Activated naive CD8-positive, alpha-beta T cell treated with anti-CD3 and anti-CD28 coated beads, Interleukin-2, amount 10 ng/mL, durations not matched to agents 7 days and 5 days (primary cell): ENCODE data around the gene EVI5. TPM values are rescaled to one million over a fixed set of nuclear protein-coding genes. Genes with fewer than 3 reads are reported as not detected.
A peak's percentile ranks its signal among the peaks of the same experiment; 100 is the strongest.

Experiments used
- ATAC-seq: fragments of 150-1000 bp; cut with Tn5 transposase; one replicate; pipeline ENCODE4 v1.10.0; 2021; ENCODE audit warnings: low read depth, moderate library complexity
- POLR2A ChIA-PET: fragments of 350-600 bp; sonication (Branson Sonifier 250); formaldehyde crosslinking; loops from one replicate; lab custom pipeline; 2021; ENCODE audit warnings: antibody characterized with exemption; lab: Charles Lee
- DNase-seq: peaks from one replicate; pipeline ENCODE4 v3.0.0; 2021
- H3K27ac Mint-ChIP-seq: one replicate; pipeline ENCODE4 v1.8.0; 2022; ENCODE audit warnings: mild to moderate bottlenecking, mixed read lengths
- H3K27me3 Mint-ChIP-seq: one replicate; pipeline ENCODE4 v1.8.0; 2022; ENCODE audit warnings: mild to moderate bottlenecking, moderate library complexity, mixed read lengths
- H3K36me3 Mint-ChIP-seq: one replicate; pipeline ENCODE4 v1.8.0; 2021; ENCODE audit warnings: mild to moderate bottlenecking, mixed read lengths
- H3K4me1 Mint-ChIP-seq: one replicate; pipeline ENCODE4 v1.8.0; 2021; ENCODE audit warnings: mixed read lengths
- H3K4me3 Mint-ChIP-seq: one replicate; pipeline ENCODE4 v1.8.0; 2022; ENCODE audit warnings: mild to moderate bottlenecking, moderate library complexity, mixed read lengths
- H3K9me3 Mint-ChIP-seq: one replicate; pipeline ENCODE4 v1.8.0; 2021; ENCODE audit warnings: mixed read lengths
- total RNA-seq, 2 experiments: library from RNA; stranded (reverse); gene quantifications; one replicate each; pipeline ENCODE4 v1.2.3, GENCODE V29; 2021

EVI5 gene
- total RNA-seq, 2 experiments from 2014 or later, result 0.23 to 1.2 TPM

DNA sequence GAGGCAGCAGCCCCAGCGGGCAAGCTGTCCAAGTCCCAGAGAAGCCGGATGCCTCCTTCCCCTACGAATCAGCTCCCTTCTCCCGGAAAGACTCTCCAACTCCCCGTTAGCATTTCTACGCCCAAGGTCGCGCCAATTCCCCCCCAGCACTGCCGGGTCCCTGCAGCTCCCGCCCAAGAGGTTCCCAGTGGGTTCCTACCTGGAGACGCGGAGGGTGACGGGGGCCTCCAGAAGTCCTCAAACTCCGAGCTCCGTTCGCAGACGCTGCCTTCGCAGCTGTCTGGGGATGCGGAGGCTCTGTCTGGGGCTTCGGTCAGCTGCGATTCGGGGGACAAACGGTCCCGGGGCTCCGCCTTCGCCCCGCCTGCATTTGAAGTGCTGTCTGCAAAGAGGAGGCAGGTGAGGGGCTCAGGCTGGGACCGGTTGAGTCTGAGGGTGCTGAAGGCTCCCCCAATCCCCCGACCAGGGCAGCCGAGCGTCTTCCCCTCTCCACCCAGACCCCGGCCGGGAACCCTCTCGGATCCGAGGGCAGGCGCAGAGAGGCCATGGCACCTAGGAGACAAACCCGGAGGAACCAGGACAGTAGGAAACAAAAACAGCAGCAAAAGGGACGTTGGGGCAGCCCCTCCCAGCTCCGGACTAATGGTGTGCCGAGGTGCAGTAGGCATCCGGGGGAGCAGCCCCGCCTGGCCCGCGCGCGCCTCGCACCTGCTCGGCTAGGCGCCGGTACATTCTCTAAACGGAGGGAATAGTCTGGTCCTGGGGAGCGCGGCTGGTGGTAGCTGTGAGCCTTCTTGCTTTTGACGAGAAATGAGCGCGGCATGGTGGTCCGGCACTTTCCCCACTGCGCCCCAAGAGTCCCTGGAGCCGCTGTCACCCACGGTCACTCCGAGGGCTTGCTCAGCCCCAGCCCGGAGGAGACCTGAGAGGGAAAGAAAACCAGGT, 302.0 kb downstream of the EVI5 start:
- DNase-seq, result peak; percentile 70

DNA sequence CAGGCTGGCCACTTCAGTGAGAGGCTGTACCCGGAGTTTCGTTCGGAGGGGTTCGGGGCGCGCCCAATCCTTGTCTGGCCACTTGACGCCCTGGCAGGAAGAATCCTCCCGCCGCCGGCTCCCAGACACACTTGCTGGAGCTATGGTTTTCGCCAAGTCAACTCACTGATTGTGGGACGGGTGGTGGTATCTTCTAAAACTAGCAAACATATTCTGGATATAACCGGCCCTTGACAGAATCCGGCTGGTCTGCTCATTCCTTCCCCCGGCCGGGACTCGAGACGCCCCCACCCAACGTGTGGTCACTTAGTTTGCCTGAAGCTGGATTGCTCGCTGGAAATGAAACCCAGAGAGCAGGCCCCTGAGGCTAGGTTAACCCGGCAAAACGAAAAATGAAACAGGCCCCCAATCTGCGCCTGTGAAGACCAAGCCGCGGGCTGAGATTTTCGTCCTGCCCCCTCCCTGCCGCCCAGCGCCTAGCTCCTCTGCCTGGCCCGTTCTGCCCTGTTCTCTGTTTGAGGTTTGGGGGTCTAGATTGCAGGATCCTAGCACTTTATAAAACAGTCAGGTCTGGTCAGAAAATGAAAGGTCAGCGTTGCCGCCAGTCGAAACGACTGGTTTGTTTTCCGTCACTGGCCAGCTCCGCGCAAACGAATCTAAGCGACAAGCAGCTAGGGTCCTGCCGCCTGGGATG, 302.8 kb downstream of the EVI5 start:
- peaks cover 46% of the 10 kb centered on the region for H3K36me3 Mint-ChIP-seq
- H3K27me3 Mint-ChIP-seq, result no peaks in the 10 kb centered on the region
- H3K27ac Mint-ChIP-seq, result peak overlapping the region; percentile 96
- ATAC-seq (no peak), DNase-seq (no peak)
- peak overlapping the region; percentile 99 for H3K4me3 Mint-ChIP-seq
- H3K4me1 Mint-ChIP-seq, result peaks cover 35% of the 10 kb centered on the region
- H3K9me3 Mint-ChIP-seq, result no peaks in the 10 kb centered on the region
- POLR2A ChIA-PET, result interaction anchor here (0.6 to 8.6 kb wide), 12 partner anchors 8 to 181 kb away, joined by 3 to 209 read pairs (median 8); no protein-coding TSS in a partner anchor

More for the DNA sequence above, 302.0 kb downstream of the EVI5 start:
- no peak for ATAC-seq
- Mint-ChIP-seq H3K27ac (peak overlapping the region; percentile 96), H3K9me3 (no peaks in the 10 kb centered on the region), H3K27me3 (no peaks in the 10 kb centered on the region), H3K4me3 (peak overlapping the region; percentile 99), H3K36me3 (peaks cover 41% of the 10 kb centered on the region), H3K4me1 (peaks cover 28% of the 10 kb centered on the region)
- POLR2A ChIA-PET, result interaction anchor here (0.6 to 8.6 kb wide), 20 partner anchors 8 to 182 kb away, joined by 3 to 209 read pairs (median 5); no protein-coding TSS in a partner anchor

DNA sequence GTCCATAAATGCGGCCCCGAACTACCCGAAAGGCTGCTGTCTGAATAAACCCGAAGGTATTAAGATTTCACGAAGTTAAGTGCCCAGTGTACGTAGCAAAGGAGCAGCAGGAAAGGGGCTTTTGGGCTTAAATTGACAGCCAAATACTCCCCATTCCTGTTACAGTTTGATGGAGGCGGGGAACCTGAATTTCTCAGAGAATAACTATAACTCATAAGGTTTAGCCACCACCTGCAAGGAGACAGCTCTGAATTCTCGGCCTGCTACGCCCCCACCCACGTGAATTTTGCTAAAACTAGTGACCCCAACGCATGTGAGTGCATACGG, 303.3 kb downstream of the EVI5 start:
- ATAC-seq, result no peak
- Mint-ChIP-seq H3K27ac (no peak overlapping the region), H3K4me1 (peaks cover 39% of the 10 kb centered on the region), H3K9me3 (no peaks in the 10 kb centered on the region), H3K27me3 (no peaks in the 10 kb centered on the region), H3K4me3 (peak overlapping the region; percentile 99), H3K36me3 (peaks cover 50% of the 10 kb centered on the region)
- no peak for DNase-seq
- POLR2A ChIA-PET, result interaction anchor here (0.6 to 7.3 kb wide), 5 partner anchors 15 to 482 kb away, joined by 4 to 193 read pairs (median 18); no protein-coding TSS in a partner anchor

DNA sequence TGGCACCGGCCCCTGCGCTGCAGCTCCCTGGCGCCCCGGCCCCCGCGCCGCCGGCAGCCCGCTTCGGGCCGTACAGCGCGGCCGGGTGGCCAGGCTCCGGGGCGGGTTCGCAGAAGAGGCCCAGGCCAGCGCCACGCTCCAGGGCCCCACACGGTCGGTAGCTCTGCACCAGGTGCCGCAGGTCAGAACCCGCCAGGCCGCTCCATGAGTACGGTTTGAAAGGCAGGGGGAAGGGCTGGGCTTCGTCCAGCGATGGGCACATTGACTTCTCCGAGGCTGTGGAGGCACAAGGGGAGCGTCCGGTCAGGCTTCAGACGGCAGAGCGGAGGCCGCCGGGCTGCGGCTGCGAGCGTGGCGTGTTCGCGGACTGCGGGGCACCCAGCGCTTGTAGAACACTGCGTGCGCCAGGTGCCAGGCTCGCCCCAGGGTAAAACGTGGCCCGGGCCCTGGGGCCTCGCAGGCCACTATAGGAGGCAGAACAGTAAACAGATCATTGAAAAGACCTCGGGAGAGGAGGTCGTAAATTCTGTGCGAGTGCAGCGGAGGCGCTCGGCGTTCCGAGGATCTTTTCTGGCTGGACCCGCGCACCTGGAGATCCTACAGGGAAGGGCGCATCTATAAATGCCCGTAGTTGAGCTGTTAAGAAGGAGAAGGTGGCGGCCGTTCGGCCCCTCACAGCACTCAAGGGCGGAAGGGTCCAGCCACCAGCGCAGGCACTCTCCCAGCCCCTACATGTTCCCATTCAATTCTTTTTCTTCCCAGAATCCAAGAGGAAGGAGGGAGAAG, 303.9 kb downstream of the EVI5 start:
- ATAC-seq (no peak), DNase-seq (no peak)
- POLR2A ChIA-PET, result interaction anchor here (0.6 to 7.3 kb wide), 4 partner anchors 57 to 481 kb away, joined by 4 to 193 read pairs (median 11); no protein-coding TSS in a partner anchor
- Mint-ChIP-seq H3K9me3 (no peaks in the 10 kb centered on the region), H3K4me3 (peak overlapping the region; percentile 99), H3K4me1 (peaks cover 45% of the 10 kb centered on the region), H3K27ac (no peak overlapping the region), H3K27me3 (no peaks in the 10 kb centered on the region), H3K36me3 (peaks cover 53% of the 10 kb centered on the region)

DNA sequence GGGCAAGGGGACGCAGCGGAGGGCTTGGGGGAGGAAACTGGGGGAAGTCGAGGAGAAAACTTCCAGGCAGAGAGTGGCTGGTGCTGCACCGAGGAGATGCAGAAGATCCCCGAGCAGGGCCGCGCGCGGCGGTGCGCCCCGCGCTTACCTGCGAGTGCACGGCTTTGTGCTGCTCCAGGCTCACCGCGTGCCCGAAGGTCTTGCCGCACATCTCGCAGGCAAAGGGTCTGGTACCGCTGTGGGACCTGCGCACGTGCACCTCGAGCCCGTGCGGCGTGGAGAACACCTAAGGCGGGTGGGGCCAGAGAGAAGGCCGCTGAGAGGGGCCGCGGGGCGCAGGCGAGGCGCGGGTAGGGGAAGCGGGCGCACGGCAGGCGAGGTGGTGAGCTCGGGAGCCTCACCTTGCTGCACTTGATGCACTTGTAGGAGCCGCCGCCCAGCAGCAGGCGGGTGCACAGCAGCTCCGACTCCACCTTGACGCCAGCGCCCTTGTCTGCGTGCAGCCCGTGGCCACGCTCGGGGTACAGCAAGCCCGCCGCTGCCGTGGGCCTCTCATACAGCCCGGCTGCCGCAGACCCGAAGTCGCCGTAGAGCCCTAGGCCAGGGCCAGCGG, 304.6 kb downstream of the EVI5 start:
- Mint-ChIP-seq H3K27me3 (no peaks in the 10 kb centered on the region), H3K9me3 (no peaks in the 10 kb centered on the region), H3K27ac (no peak overlapping the region), H3K36me3 (peaks cover 56% of the 10 kb centered on the region), H3K4me1 (peaks cover 50% of the 10 kb centered on the region), H3K4me3 (peak overlapping the region; percentile 47)
- no peak for DNase-seq
- no peak for ATAC-seq
- POLR2A ChIA-PET, result interaction anchor here (1.3 kb wide), 1 partner anchor 167 kb away, joined by 6 read pairs; no protein-coding TSS in a partner anchor

DNA sequence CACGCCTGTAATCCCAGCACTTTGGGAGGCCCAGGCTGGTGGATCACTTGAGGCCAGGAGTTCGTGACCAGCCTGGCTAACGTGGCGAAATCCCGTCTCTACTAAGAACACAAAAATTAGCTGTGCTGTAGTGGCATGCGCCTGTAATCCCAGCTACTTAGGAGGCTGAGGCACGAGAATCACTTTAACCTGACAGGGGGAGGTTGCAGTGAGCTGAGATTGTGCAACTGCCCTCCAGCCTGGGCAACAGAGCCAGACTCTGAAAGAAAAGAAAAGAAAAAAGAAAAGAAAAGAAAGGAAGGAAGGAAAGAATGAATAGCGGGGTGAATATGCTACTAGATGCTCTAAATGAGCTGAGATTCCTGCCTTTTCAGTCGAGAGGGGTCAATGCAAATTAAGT, 305.3 kb downstream of the EVI5 start:
- DNase-seq (no peak), ATAC-seq (no peak)
- peaks cover 60% of the 10 kb centered on the region for H3K36me3 Mint-ChIP-seq
- peak overlapping the region; percentile 47 for H3K4me3 Mint-ChIP-seq
- H3K27me3 Mint-ChIP-seq, result no peaks in the 10 kb centered on the region
- peaks cover 56% of the 10 kb centered on the region for H3K4me1 Mint-ChIP-seq
- H3K27ac Mint-ChIP-seq, result peak overlapping the region; percentile 74
- H3K9me3 Mint-ChIP-seq, result no peaks in the 10 kb centered on the region
- POLR2A ChIA-PET, result interaction anchor here (1.3 kb wide), 1 partner anchor 166 kb away, joined by 6 read pairs; no protein-coding TSS in a partner anchor

DNA sequence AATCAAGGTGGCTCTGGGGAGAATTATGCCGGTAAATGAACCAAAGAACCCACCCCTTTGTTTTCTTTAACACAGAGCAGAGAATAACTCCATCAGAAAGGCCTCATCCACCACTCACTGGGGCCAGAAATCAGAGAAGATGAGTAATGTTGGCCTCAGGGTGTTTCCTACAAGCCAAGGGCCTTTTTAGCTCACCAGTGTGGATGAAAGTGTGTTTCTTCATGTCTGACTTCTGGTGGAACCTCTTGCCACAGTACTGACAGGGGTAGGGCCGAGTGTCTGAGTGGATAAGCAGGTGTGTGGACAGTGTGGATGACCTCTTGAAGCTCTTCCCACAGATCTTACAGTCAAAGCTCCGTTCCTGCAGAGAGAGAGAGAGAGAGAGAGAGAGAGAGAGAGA, 306.5 kb downstream of the EVI5 start:
- Mint-ChIP-seq H3K4me3 (peak overlapping the region; percentile 15), H3K27me3 (no peaks in the 10 kb centered on the region), H3K36me3 (peaks cover 55% of the 10 kb centered on the region), H3K4me1 (peaks cover 65% of the 10 kb centered on the region), H3K27ac (peak overlapping the region; percentile 66), H3K9me3 (no peaks in the 10 kb centered on the region)
- DNase-seq, result no peak
- POLR2A ChIA-PET, result interaction anchor here (1.0 to 2.5 kb wide), 5 partner anchors 8 to 163 kb away, joined by 3 to 10 read pairs (median 4); partner anchors contain the start of gene GFI1
- ATAC-seq, result no peak

DNA sequence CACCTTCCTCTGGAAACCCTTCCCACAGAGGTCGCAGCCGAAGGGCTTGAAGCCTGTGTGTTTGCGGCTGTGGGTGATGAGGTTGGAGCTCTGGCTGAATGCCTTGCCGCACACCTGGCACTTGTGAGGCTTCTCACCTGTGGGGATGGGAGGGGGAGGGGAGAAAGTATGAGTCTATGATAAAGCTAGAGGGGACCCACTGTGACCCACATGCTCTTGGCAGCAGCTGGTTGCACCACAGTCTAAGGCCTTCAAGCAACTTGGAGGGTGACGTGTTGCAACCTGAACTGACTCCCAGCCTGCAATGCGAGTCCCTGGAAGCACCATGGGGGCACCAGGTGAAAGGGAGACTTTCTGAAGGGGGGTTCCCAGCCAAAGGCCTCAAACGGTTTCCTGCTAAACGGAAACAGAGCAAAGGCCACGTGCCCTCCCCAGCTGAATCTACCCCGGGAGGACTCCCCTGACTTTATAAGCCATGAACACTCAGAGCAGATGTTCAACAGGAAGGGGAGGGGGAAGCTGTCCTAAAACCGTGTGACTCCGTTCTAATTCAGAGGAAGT, 308.8 kb downstream of the EVI5 start:
- POLR2A ChIA-PET, result interaction anchor here (1.4 to 5.3 kb wide), 5 partner anchors 9 to 161 kb away, joined by 3 to 83 read pairs (median 5); partner anchors contain the start of gene GFI1
- H3K4me3 Mint-ChIP-seq, result peak overlapping the region; percentile 60
- peaks cover 62% of the 10 kb centered on the region for H3K4me1 Mint-ChIP-seq
- no peaks in the 10 kb centered on the region for H3K27me3 Mint-ChIP-seq
- H3K36me3 Mint-ChIP-seq, result peaks cover 51% of the 10 kb centered on the region
- H3K9me3 Mint-ChIP-seq, result no peaks in the 10 kb centered on the region
- H3K27ac Mint-ChIP-seq, result peak overlapping the region; percentile 68
- DNase-seq (peak; percentile 63), ATAC-seq (peak; percentile 87)

DNA sequence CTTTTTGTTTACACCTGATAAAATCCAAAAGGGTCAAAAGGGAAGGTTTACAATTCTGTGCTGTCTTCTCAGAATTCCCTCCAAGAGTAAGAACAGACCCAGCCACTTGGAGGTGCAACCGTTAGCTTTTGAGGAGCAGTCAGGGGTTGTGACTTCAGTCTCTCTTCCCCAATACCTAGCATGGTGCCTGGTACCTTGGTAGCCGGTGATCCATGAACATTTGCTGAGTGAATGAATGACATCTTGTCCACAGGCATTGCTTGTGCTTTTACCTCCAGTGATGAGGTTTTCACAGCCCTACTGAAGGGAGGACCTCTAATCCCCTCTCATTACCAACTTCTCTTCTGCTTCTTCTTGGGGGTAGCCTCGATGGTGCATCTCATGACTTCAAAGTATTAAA, 309.9 kb downstream of the EVI5 start:
- H3K9me3 Mint-ChIP-seq, result no peaks in the 10 kb centered on the region
- H3K4me3 Mint-ChIP-seq, result no peak overlapping the region
- DNase-seq, result no peak
- H3K36me3 Mint-ChIP-seq, result peaks cover 54% of the 10 kb centered on the region
- POLR2A ChIA-PET, result interaction anchor here (1.2 to 5.3 kb wide), 6 partner anchors 10 to 165 kb away, joined by 3 to 83 read pairs (median 4); partner anchors contain the start of gene GFI1
- peaks cover 68% of the 10 kb centered on the region for H3K4me1 Mint-ChIP-seq
- ATAC-seq, result no peak
- peak overlapping the region; percentile 63 for H3K27ac Mint-ChIP-seq
- no peaks in the 10 kb centered on the region for H3K27me3 Mint-ChIP-seq

DNA sequence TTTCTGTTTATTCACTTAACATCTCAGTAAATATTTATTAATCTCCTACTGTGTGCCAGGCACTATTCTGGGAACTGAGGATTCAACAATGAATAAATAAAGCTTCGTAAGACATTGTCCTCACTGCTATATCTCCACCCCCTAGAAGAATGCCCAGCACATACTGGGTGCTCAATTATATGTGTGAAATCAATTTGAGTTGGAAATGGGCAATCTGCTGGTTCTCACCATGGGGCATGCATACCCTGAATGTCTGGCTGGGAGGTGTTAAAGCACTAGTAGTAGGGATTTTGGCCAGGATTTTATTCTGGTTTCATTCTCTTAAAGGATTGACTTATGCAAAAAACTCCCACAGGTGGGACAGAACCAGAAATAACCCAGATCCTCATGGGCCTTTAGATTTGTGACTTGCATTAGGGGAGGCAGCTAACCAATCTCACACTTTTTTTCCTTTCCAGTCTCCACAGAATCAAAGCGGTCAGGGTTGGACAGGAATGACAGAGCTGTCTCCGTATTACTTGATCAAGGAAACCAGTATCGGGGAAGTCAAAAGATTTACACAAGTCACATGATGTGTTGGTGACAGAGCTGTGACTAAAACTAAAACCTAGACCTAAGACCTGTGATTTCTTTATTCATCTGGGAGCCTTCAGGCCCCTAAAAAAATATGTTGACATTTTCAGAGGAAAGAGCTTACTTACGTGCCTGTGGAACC, 311.0 kb downstream of the EVI5 start:
- no peaks in the 10 kb centered on the region for H3K9me3 Mint-ChIP-seq
- no peaks in the 10 kb centered on the region for H3K27me3 Mint-ChIP-seq
- H3K36me3 Mint-ChIP-seq, result peaks cover 48% of the 10 kb centered on the region
- H3K4me3 Mint-ChIP-seq, result no peak overlapping the region
- peaks cover 58% of the 10 kb centered on the region for H3K4me1 Mint-ChIP-seq
- no peak for DNase-seq
- peak overlapping the region; percentile 19 for H3K27ac Mint-ChIP-seq
- POLR2A ChIA-PET, result interaction anchor here (1.1 to 5.3 kb wide), 5 partner anchors 9 to 164 kb away, joined by 3 to 83 read pairs (median 5); partner anchors contain the start of gene GFI1
- ATAC-seq, result peak; percentile 25

DNA sequence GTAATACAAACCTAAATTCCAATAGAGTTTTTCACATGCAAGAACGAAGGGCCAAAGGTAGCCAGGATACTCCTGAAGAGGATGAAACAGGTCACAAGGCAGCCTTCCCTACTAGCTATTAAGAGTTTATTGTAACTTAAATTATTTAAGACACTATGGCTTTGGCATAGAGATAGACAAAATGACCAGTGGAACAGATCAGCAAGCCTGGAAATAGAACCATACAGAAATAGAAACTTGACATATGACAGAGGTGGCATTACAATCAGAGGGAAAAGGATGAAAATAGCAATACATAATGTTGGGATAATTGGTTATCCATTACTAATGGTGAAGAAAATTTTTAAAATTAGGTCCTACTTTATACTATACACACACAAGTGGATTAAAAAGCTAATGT, 314.7 kb downstream of the EVI5 start:
- Mint-ChIP-seq H3K36me3 (peaks cover 33% of the 10 kb centered on the region), H3K9me3 (no peaks in the 10 kb centered on the region), H3K27me3 (no peaks in the 10 kb centered on the region), H3K27ac (no peak overlapping the region), H3K4me3 (no peak overlapping the region), H3K4me1 (peaks cover 38% of the 10 kb centered on the region)
- DNase-seq, result no peak
- POLR2A ChIA-PET, result no interaction called here
- ATAC-seq, result no peak
